ENCODE results near the gene RNPEPL1. TPM values are rescaled to one million over a fixed set of nuclear protein-coding genes. Genes with fewer than 3 reads are reported as not detected.

RNPEPL1 gene
- total RNA-seq, 4 donors from 2014 or later = 41.6 to 97.4 (median 71.8) TPM

GRCh38 chr2:240591226-240591625 is 22.9 kb downstream of the RNPEPL1 start:
- DNase-seq (ENCODE audit: low spot score) = no peak
- TF ChIP-seq, protein P1, sequence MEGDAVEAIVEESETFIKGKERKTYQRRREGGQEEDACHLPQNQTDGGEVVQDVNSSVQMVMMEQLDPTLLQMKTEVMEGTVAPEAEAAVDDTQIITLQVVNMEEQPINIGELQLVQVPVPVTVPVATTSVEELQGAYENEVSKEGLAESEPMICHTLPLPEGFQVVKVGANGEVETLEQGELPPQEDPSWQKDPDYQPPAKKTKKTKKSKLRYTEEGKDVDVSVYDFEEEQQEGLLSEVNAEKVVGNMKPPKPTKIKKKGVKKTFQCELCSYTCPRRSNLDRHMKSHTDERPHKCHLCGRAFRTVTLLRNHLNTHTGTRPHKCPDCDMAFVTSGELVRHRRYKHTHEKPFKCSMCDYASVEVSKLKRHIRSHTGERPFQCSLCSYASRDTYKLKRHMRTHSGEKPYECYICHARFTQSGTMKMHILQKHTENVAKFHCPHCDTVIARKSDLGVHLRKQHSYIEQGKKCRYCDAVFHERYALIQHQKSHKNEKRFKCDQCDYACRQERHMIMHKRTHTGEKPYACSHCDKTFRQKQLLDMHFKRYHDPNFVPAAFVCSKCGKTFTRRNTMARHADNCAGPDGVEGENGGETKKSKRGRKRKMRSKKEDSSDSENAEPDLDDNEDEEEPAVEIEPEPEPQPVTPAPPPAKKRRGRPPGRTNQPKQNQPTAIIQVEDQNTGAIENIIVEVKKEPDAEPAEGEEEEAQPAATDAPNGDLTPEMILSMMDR (IDR thresholded peaks at IDR 0.05) = no peak
- ATAC-seq (ENCODE audit: low FRiP score) = no peak

DNA sequence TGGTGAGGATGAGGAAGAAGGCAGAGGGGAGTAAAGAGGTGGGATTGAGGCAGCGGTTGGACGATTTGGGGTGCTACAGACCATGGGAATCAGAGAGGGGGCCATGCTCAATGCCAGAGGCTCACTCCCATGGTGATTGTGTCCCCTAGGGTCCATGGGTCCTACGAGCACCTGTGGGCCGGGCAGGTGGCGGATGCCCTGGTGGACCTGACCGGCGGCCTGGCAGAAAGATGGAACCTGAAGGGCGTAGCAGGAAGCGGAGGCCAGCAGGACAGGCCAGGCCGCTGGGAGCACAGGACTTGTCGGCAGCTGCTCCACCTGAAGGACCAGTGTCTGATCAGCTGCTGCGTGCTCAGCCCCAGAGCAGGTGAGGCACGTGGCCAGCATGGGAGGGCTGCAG is 23.5 kb downstream of the RNPEPL1 start:
- no peak for DNase-seq (ENCODE audit: low spot score)
- TF ChIP-seq, protein P1 (IDR thresholded peaks at IDR 0.05) = no peak

DNA sequence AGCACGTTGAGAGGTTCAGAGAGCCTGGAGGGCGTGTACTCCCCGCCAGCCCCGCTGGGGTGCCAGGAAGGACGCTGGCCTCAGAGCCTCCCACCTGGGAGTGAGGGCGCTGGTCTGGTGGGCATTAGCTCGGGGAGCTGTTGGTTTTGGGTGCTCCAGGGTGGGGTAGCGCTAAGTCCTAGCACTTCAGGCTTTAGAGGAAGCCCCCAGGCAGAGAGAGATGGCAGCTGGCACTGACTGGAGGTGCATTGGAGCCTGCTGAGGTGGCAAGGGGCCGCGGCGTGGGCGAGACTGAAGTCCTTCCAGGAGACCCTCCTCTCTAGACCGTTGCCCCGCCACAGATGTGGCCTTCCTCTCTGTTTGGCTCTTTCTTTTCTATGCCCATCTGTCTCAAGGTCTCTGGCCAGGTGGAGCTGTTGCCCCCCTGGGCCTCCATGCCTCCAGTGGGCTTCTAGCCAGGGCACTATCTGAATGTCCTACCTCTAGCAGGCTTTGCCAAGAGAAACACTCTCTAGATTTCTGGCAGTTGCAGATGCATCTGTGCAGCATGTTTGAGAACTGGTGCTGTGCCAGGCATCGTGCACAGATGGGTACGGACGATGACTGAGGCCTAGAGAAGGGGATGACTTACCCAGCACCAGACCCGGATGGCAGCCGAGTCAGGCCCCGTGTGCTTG is 24.9 kb downstream of the RNPEPL1 start:
- no peak for ATAC-seq (ENCODE audit: low FRiP score)
- TF ChIP-seq, protein P1 (IDR thresholded peaks at IDR 0.05) = no peak
- DNase-seq (ENCODE audit: low spot score) = no peak

More for the DNA sequence above, 23.5 kb downstream of the RNPEPL1 start:
- no peak for ATAC-seq (ENCODE audit: low FRiP score)

GRCh38 chr2:240593703-240594451 is 25.6 kb downstream of the RNPEPL1 start:
- TF ChIP-seq, protein P1 (IDR thresholded peaks at IDR 0.05) = no peak
- ATAC-seq (ENCODE audit: low FRiP score) (no peak), DNase-seq (ENCODE audit: low spot score) (no peak)

DNA sequence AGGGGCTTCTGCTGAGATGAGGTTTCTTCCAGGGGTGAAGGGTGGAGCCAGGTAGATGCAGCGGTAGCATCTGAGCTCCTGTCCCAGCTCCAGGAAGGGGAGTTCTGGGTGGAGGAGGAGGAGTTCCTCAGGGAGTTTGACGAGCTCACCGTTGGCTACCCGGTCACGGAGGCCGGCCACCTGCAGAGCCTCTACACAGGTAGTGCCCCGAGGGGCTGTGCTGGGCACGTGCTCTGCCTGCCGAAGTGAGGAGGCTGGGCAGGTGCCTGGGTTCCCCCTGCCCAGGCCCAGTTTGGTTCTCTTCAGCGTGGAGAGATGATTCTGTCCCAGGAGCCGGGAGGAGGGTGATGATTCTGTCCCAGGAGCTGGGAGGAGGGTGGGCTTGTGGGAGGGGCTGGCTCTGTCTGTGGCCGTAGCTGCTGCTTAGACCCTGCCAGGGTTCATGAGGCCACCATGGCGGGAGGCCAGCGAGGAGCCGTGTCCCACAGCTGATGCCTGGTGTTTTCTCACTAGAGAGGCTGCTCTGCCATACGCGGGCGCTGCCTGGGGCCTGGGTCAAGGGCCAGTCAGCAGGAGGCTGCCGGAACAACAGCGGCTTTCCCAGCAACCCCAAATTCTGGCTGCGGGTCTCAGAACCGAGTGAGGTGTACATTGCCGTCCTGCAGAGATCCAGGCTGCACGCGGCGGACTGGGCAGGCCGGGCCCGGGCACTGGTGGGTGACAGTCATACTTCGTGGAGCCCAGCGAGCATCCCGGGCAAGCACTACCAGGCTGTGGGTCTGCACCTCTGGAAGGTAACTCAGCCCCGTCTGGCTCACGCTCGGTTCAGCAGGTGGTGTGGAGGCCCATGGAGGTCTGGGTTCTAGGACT is 26.5 kb downstream of the RNPEPL1 start:
- DNase-seq (ENCODE audit: low spot score) (no peak), ATAC-seq (ENCODE audit: low FRiP score) (no peak)
- TF ChIP-seq, protein P1 (IDR thresholded peaks at IDR 0.05) = no peak

GRCh38 chr2:240595381-240596079 is 27.2 kb downstream of the RNPEPL1 start:
- TF ChIP-seq, protein P1 (IDR thresholded peaks at IDR 0.05) = no peak
- no peak for DNase-seq (ENCODE audit: low spot score)
- no peak for ATAC-seq (ENCODE audit: low FRiP score)

Data from omental fat pad (tissue), 4 donors.